H4 (cell line): Measurements from ENCODE around the gene CBLB. TPM values are rescaled to one million over a fixed set of nuclear protein-coding genes. Genes with fewer than 3 reads are reported as not detected.

Source experiments
- DNase-seq: peaks from one replicate; pipeline ENCODE4 v3.0.0-alpha.2; 2015; ENCODE audit warnings: low spot score
- total RNA-seq: library from RNA; depleted of rRNA; stranded (reverse); fragments of >200 nt; shearing (Covaris generic); gene quantifications from 2 replicates; pipeline ENCODE4 v1.2.3, GENCODE V29; 2014

The CBLB gene
- total RNA-seq, 1 experiment from 2014 or later = 22.5 TPM

- DNase-seq = no peak
Measured at GRCh38 chr3:105846809-105847208, 22.0 kb downstream of the CBLB start.

GRCh38 chr3:105845488-105845887 is 23.3 kb downstream of the CBLB start:
- no peak for DNase-seq

GRCh38 chr3:105844704-105845103 is 24.1 kb downstream of the CBLB start:
- DNase-seq = no peak

- DNase-seq = no peak
Measured at GRCh38 chr3:105843994-105844393, 24.8 kb downstream of the CBLB start.

- no peak for DNase-seq
Measured at GRCh38 chr3:105842943-105843342, 25.9 kb downstream of the CBLB start.

GRCh38 chr3:105842449-105842848 is 26.4 kb downstream of the CBLB start:
- DNase-seq = no peak

GRCh38 chr3:105837947-105838346 is 30.9 kb downstream of the CBLB start:
- DNase-seq = no peak

GRCh38 chr3:105837143-105837740 is 31.6 kb downstream of the CBLB start:
- DNase-seq = no peak

GRCh38 chr3:105836533-105836932 is 32.3 kb downstream of the CBLB start:
- DNase-seq = peak; percentile 13

GRCh38 chr3:105835606-105836005 is 33.2 kb downstream of the CBLB start:
- peak; percentile 12 for DNase-seq

- DNase-seq = no peak
Measured at GRCh38 chr3:105834768-105835167, 34.0 kb downstream of the CBLB start.

GRCh38 chr3:105832644-105833043 is 36.2 kb downstream of the CBLB start:
- no peak for DNase-seq

- no peak for DNase-seq
Measured at GRCh38 chr3:105830836-105831235, 38.0 kb downstream of the CBLB start.

GRCh38 chr3:105829871-105830622 is 38.8 kb downstream of the CBLB start:
- DNase-seq = no peak

- DNase-seq = peak; percentile 22
Measured at GRCh38 chr3:105829229-105829628, 39.6 kb downstream of the CBLB start.

GRCh38 chr3:105828703-105829102 is 40.1 kb downstream of the CBLB start:
- DNase-seq = no peak

- DNase-seq = peak; percentile 91
Measured at GRCh38 chr3:105827959-105828358, 40.9 kb downstream of the CBLB start.

- DNase-seq = no peak
Measured at GRCh38 chr3:105826778-105827634, 41.8 kb downstream of the CBLB start.

GRCh38 chr3:105824129-105824528 is 44.7 kb downstream of the CBLB start:
- DNase-seq = no peak

- peak; percentile 79 for DNase-seq
Measured at GRCh38 chr3:105823149-105823867, 45.5 kb downstream of the CBLB start.

- no peak for DNase-seq
Measured at GRCh38 chr3:105822171-105823123, 46.4 kb downstream of the CBLB start.
